Measurements from ENCODE around the gene PAX5. TPM values are rescaled to one million over a fixed set of nuclear protein-coding genes. Genes with fewer than 3 reads are reported as not detected.

PAX5 gene
- total RNA-seq, 1 experiment from 2014 or later, result 6.6 TPM

GRCh38 chr9:36937951-36938350, 96.1 kb downstream of the PAX5 start (continued):
- TF ChIP-seq, protein P1, sequence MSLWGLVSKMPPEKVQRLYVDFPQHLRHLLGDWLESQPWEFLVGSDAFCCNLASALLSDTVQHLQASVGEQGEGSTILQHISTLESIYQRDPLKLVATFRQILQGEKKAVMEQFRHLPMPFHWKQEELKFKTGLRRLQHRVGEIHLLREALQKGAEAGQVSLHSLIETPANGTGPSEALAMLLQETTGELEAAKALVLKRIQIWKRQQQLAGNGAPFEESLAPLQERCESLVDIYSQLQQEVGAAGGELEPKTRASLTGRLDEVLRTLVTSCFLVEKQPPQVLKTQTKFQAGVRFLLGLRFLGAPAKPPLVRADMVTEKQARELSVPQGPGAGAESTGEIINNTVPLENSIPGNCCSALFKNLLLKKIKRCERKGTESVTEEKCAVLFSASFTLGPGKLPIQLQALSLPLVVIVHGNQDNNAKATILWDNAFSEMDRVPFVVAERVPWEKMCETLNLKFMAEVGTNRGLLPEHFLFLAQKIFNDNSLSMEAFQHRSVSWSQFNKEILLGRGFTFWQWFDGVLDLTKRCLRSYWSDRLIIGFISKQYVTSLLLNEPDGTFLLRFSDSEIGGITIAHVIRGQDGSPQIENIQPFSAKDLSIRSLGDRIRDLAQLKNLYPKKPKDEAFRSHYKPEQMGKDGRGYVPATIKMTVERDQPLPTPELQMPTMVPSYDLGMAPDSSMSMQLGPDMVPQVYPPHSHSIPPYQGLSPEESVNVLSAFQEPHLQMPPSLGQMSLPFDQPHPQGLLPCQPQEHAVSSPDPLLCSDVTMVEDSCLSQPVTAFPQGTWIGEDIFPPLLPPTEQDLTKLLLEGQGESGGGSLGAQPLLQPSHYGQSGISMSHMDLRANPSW (CRISPR knock-in tag; conservative IDR thresholded peaks at IDR 0.05; ENCODE audit: low read depth), result no peak
- TF ChIP-seq TEAD4 (CRISPR knock-in tag; IDR thresholded peaks at IDR 0.05) (no peak), TEAD1 (CRISPR knock-in tag; IDR thresholded peaks at IDR 0.05) (no peak), FOXP1 (CRISPR knock-in tag; IDR thresholded peaks at IDR 0.05; ENCODE audit: borderline replicate concordance) (no peak), ZNF423 (CRISPR knock-in tag; IDR thresholded peaks at IDR 0.05) (no peak), CBFB (CRISPR knock-in tag; IDR thresholded peaks at IDR 0.05; ENCODE audit: low read depth) (no peak), IRF1 (CRISPR knock-in tag; IDR thresholded peaks at IDR 0.05) (no peak), HMGA2 (CRISPR knock-in tag; IDR thresholded peaks at IDR 0.05) (no peak), PRDM15 (CRISPR knock-in tag; IDR thresholded peaks at IDR 0.05) (no peak), CTCF (IDR thresholded peaks at IDR 0.05) (no peak)
- TF ChIP-seq, protein P2, sequence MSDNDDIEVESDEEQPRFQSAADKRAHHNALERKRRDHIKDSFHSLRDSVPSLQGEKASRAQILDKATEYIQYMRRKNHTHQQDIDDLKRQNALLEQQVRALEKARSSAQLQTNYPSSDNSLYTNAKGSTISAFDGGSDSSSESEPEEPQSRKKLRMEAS (CRISPR knock-in tag; IDR thresholded peaks at IDR 0.05), result no peak
- TF ChIP-seq, protein P3, sequence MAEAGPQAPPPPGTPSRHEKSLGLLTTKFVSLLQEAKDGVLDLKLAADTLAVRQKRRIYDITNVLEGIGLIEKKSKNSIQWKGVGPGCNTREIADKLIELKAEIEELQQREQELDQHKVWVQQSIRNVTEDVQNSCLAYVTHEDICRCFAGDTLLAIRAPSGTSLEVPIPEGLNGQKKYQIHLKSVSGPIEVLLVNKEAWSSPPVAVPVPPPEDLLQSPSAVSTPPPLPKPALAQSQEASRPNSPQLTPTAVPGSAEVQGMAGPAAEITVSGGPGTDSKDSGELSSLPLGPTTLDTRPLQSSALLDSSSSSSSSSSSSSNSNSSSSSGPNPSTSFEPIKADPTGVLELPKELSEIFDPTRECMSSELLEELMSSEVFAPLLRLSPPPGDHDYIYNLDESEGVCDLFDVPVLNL (CRISPR knock-in tag; IDR thresholded peaks at IDR 0.05; ENCODE audit: borderline replicate concordance, low read depth), result no peak

GRCh38 chr9:36937346-36937745, 96.7 kb downstream of the PAX5 start:
- no peak overlapping the region for H3K4me3 Mint-ChIP-seq
- peaks cover 1% of the 10 kb centered on the region for H3K9me3 Mint-ChIP-seq
- ChIA-PET POLR2A (no interaction called here), CTCF (interaction anchor here (0.7 to 2.4 kb wide), 2 partner anchors 32 to 64 kb away, joined by 4 to 8 read pairs; no protein-coding TSS in a partner anchor)
- no peaks in the 10 kb centered on the region for H3K27me3 Mint-ChIP-seq (ENCODE audit: low read depth)
- ATAC-seq (peak; percentile 50), DNase-seq (ENCODE audit: low spot score) (no peak)
- H3K27ac Mint-ChIP-seq, result no peak overlapping the region
- peaks cover under 1% of the 10 kb centered on the region; the same call in 1 of the 2 replicates for H3K36me3 Mint-ChIP-seq
- peaks cover 36% of the 10 kb centered on the region for H3K4me1 Mint-ChIP-seq
- TF ChIP-seq ZNF232 (CRISPR knock-in tag; IDR thresholded peaks at IDR 0.05) (no peak), IRF1 (CRISPR knock-in tag; IDR thresholded peaks at IDR 0.05) (no peak), OVOL2 (CRISPR knock-in tag; IDR thresholded peaks at IDR 0.05; ENCODE audit: borderline replicate concordance) (no peak), ZNF263 (CRISPR knock-in tag; IDR thresholded peaks at IDR 0.05; ENCODE audit: low read depth) (no peak), ZNF532 (CRISPR knock-in tag; IDR thresholded peaks at IDR 0.05; ENCODE audit: borderline replicate concordance) (no peak)

All from WTC11 (cell line).